GM18867 (cell line): ENCODE data around the gene GALNT2.
A peak's percentile ranks its signal among the peaks of the same experiment; 100 is the strongest.

Experiments used
- ATAC-seq: cut with Tn5 transposase; IDR thresholded peaks from one replicate; pipeline ENCODE4 v1.9.1; 2021; ENCODE audit warnings: mild to moderate bottlenecking, moderate library complexity; ENCODE audit not compliant: unreplicated experiment

Gene GALNT2

GRCh38 chr1:230248016-230248888 is 181.2 kb downstream of the GALNT2 start:
- ATAC-seq: no peak

GRCh38 chr1:230248889-230249270 is 181.8 kb downstream of the GALNT2 start:
- ATAC-seq: no peak

GRCh38 chr1:230249695-230250480 is 182.8 kb downstream of the GALNT2 start:
- ATAC-seq: no peak

DNA sequence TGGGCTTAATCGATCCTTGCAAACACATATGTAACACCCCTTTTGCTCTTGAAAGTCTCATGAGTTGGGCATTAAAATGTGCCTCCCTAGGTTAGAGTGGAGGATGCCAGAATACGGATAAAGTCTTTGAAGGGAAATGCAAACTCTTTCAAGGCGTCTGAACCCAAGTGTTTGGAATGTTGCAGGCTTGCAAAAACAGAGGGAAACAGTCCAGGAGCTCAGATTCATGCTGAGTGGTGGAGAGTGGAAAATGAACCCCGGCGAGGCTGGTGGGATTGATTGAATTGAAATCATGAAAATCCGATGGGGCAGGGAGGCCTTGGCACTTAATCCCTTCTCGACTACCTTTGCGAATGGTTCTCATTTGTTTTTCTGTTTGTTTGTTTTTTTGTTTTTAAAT is 183.6 kb downstream of the GALNT2 start:
- ATAC-seq: no peak

DNA sequence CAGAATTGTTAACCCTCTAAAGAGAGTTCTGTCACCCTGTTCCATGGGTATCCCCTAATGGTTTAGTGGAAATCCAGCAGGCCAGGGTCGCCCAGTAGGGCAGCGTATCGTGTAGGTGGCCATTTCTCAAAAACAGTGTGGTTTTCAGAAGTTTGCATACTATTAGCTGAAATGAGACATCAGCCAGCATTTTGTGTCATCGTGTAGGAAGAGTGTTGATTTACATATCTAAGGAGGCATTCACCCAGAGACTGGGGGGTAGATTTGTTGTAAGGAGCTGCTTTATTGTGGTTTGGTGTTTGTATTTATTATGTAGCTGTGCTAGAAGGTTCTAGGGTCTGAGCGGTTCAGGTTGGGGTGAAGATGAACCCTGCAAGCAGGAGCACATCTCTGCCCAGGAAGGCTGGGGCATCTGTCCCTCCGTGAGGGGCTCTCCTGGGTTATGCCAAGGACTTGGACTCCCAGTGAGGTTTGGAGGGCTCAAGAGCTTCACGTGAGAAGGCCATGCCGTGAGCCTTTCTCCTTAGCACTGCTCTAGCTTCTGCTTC is 184.7 kb downstream of the GALNT2 start:
- ATAC-seq: peak; percentile 82

DNA sequence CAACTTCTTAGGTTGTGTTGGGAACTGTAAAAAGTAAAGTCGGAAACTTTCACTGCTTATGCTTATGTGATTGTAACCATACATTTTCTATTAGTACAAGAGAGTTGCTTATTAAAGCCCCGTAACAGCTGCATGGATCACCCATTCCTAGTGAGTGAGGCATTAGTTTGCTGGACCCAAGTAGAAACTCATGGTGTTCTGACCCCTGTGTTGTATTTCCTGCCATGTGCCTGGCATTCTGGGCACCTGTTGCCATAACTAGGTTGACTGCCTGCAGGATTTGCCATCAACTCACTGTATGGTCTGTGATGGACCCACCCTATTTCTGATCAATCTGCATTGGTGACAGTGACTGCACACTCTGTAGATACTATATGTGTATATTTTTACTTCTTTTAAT is 186.1 kb downstream of the GALNT2 start:
- ATAC-seq: no peak

- no peak for ATAC-seq
These were observed 187.2 kb downstream of the GALNT2 start for GRCh38 chr1:230254265-230254664.

- no peak for ATAC-seq
These were observed 188.1 kb downstream of the GALNT2 start for GRCh38 chr1:230255116-230255515.

GRCh38 chr1:230255991-230256390 is 189.0 kb downstream of the GALNT2 start:
- no peak for ATAC-seq

DNA sequence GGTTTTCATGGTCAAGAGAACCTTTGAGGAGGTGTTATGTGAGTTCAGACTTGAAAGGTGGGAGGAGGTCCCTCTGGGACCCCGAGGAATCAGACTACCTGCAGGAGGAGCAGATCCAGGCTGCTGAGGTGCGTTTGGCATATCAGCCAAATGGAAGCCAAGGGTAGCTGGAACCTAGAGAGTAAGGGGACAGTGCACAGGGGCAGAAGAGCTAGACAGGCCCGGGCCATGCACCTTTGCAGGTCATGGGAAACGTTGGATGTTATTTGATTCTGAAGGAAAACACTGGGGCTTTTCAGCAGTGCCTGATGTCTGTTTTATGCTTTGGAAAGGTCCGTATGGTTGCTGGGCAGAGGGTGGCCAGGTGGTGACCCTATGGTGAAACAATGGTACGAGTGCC is 189.9 kb downstream of the GALNT2 start:
- ATAC-seq: no peak

- ATAC-seq: no peak
These were observed 192.6 kb downstream of the GALNT2 start for GRCh38 chr1:230259621-230260020.

GRCh38 chr1:230260831-230261230 is 193.8 kb downstream of the GALNT2 start:
- no peak for ATAC-seq

DNA sequence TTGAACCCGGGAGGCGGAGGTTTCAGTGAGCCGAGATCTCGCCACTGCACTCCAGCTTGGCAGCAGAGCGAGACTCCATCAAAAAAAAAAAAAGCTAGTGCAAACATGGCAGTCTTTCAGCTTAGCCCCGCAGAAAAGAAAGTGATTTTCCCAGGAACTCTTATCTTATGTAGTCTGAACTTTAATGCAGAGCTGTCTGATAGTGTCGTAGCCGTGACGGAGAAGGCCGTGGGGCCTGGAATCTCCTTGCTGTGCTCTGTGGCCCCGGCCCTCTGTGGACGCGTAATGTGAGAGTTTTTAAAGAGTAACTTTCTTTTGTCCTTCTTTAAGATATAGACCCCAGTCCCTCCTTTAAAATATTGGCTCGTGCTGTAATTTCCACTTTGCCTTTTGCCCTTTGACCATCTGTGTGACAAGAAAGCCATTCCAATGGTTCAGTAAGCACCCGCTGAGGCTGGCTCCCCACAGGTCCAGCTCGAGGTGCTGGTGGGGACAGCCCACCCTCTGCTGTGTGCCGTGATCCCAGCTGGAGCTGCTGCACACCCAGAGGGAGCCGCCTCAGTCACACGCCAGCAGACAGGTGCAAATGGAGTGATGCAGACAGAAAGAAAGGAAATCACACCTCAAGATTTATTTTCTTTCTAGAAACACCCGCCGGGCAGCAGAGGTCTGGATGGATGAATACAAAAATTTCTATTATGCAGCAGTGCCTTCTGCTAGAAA is 195.1 kb downstream of the GALNT2 start:
- ATAC-seq: no peak

- no peak for ATAC-seq
These were observed 196.0 kb downstream of the GALNT2 start for GRCh38 chr1:230262867-230263567.

GRCh38 chr1:230263568-230264195 is 196.6 kb downstream of the GALNT2 start:
- no peak for ATAC-seq

DNA sequence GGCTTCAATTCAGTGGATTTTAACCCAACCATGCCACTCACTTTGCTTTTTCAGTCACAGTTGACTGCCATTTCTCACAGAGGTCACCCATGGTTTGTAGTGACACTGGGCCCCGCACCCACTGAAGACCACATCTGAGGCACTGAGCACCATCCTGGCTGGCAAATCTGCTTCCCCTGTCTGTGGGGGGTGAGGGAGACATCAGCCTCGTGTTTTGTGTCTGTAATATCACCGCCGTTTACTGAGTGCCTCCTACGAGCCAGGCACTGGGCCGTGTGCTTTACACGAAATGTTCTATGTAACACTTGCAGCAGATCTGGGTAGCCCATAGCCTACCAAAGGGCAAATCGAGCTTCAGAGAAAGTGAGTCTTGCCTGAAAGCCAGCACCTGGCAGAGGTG is 197.3 kb downstream of the GALNT2 start:
- ATAC-seq: no peak

- no peak for ATAC-seq
These were observed 198.4 kb downstream of the GALNT2 start for GRCh38 chr1:230265200-230266115.

GRCh38 chr1:230266456-230266855 is 199.4 kb downstream of the GALNT2 start:
- ATAC-seq: no peak
